IPS-18a (cell line): Measurements from ENCODE around the gene KCND3.

Experiments
- H3K27ac ChIP-seq: one replicate; pipeline ENCODE4 v1.5.1; 2013; ENCODE audit warnings: low read length
- H3K27me3 ChIP-seq: one replicate; pipeline ENCODE4 v1.6.1; 2013; ENCODE audit warnings: mild to moderate bottlenecking, low read length; ENCODE audit not compliant: control insufficient read depth, insufficient read depth
- H3K36me3 ChIP-seq: one replicate; pipeline ENCODE4 v1.6.1; 2013; ENCODE audit warnings: low read depth, low read length; ENCODE audit not compliant: control insufficient read depth
- H3K4me1 ChIP-seq: one replicate; pipeline ENCODE4 v1.6.1; 2013; ENCODE audit warnings: low read depth, low read length; ENCODE audit not compliant: control insufficient read depth
- H3K4me3 ChIP-seq: one replicate; pipeline ENCODE4 v1.5.1; 2013; ENCODE audit warnings: low read length
- H3K9ac ChIP-seq: one replicate; pipeline ENCODE4 v1.6.1; 2013; ENCODE audit warnings: mild to moderate bottlenecking, low read length, moderate library complexity
- H3K9me3 ChIP-seq: one replicate; pipeline ENCODE4 v1.6.1; 2013; ENCODE audit warnings: low read depth, low read length; ENCODE audit not compliant: control insufficient read depth

The KCND3 gene

GRCh38 chr1:111833334-111833733 is 156.1 kb downstream of the KCND3 start:
- Histone ChIP-seq H3K9ac (no peak overlapping the region), H3K36me3 (no peaks in the 10 kb centered on the region), H3K4me3 (no peak overlapping the region), H3K27me3 (no peaks in the 10 kb centered on the region), H3K4me1 (no peaks in the 10 kb centered on the region), H3K9me3 (no peaks in the 10 kb centered on the region), H3K27ac (no peak overlapping the region)

- H3K4me3 ChIP-seq = no peak overlapping the region
- no peak overlapping the region for H3K27ac ChIP-seq
- no peak overlapping the region for H3K9ac ChIP-seq
- no peaks in the 10 kb centered on the region for H3K9me3 ChIP-seq
- no peaks in the 10 kb centered on the region for H3K4me1 ChIP-seq
- H3K36me3 ChIP-seq = no peaks in the 10 kb centered on the region
- no peaks in the 10 kb centered on the region for H3K27me3 ChIP-seq
Measured at GRCh38 chr1:111832521-111833155, 156.8 kb downstream of the KCND3 start.

DNA sequence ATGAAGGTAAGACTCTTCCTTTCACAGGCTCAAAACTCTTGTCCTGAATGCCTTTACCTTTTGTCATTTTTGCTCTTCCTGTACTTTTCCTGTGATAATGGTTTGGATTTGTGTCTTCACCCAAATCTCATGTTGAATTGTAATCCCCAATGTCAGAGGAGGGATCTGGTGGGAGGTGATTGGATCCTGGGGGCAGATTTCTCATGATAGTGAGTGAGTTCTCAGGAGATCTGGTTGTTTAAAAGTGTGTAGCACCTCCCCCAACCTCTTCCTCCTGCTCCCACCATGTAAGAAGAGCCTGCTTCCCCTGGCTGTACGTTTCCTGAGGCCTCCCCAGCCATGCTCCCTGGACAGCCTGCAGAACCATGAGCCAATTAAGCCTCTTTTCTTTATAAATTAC is 158.3 kb downstream of the KCND3 start:
- Histone ChIP-seq H3K4me3 (no peak overlapping the region), H3K4me1 (no peaks in the 10 kb centered on the region), H3K36me3 (no peaks in the 10 kb centered on the region), H3K9me3 (no peaks in the 10 kb centered on the region), H3K27me3 (no peaks in the 10 kb centered on the region), H3K27ac (no peak overlapping the region), H3K9ac (no peak overlapping the region)

DNA sequence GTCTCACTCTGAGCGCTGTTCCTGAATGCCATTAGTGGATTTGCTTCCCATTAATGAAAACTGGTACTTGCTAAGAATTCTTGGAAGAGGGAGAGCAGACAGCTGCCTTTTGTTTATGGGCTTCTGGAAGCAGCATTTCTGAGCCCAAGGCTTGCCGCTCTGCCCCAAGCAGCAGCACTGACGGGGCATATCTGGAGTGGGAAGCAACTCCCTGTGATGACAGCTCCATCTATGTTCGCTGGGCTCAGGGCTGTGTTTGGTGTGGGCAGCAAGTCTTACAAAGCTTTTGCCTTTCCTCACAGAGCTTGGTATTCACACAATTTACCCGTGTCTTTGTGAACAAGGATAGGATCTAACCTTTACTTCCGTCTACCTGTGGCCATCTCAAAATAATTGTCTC is 161.5 kb downstream of the KCND3 start:
- Histone ChIP-seq H3K27ac (no peak overlapping the region), H3K27me3 (no peaks in the 10 kb centered on the region), H3K9me3 (no peaks in the 10 kb centered on the region)

GRCh38 chr1:111826278-111826677 is 163.2 kb downstream of the KCND3 start:
- no peaks in the 10 kb centered on the region for H3K9me3 ChIP-seq
- no peaks in the 10 kb centered on the region for H3K27me3 ChIP-seq

More for the DNA sequence above, 161.5 kb downstream of the KCND3 start:
- Histone ChIP-seq H3K36me3 (no peaks in the 10 kb centered on the region), H3K4me3 (no peak overlapping the region), H3K9ac (no peak overlapping the region), H3K4me1 (no peaks in the 10 kb centered on the region)

GRCh38 chr1:111825217-111825616 is 164.3 kb downstream of the KCND3 start:
- Histone ChIP-seq H3K27ac (no peak overlapping the region), H3K4me3 (no peak overlapping the region), H3K4me1 (no peaks in the 10 kb centered on the region), H3K9ac (no peak overlapping the region), H3K36me3 (no peaks in the 10 kb centered on the region), H3K27me3 (no peaks in the 10 kb centered on the region), H3K9me3 (no peaks in the 10 kb centered on the region)

More at GRCh38 chr1:111826278-111826677, 163.2 kb downstream of the KCND3 start:
- Histone ChIP-seq H3K27ac (no peak overlapping the region), H3K4me1 (no peaks in the 10 kb centered on the region), H3K9ac (no peak overlapping the region), H3K4me3 (no peak overlapping the region), H3K36me3 (no peaks in the 10 kb centered on the region)

GRCh38 chr1:111822138-111822537 is 167.3 kb downstream of the KCND3 start:
- no peaks in the 10 kb centered on the region for H3K27me3 ChIP-seq
- no peaks in the 10 kb centered on the region for H3K9me3 ChIP-seq
- no peak overlapping the region for H3K27ac ChIP-seq
- H3K36me3 ChIP-seq = no peaks in the 10 kb centered on the region
- no peak overlapping the region for H3K4me3 ChIP-seq
- no peak overlapping the region for H3K9ac ChIP-seq
- no peaks in the 10 kb centered on the region for H3K4me1 ChIP-seq

- Histone ChIP-seq H3K27ac (no peak overlapping the region), H3K9me3 (no peaks in the 10 kb centered on the region), H3K4me3 (no peak overlapping the region), H3K4me1 (no peaks in the 10 kb centered on the region), H3K27me3 (no peaks in the 10 kb centered on the region), H3K9ac (no peak overlapping the region), H3K36me3 (no peaks in the 10 kb centered on the region)
Measured at GRCh38 chr1:111821121-111821745, 168.2 kb downstream of the KCND3 start.

DNA sequence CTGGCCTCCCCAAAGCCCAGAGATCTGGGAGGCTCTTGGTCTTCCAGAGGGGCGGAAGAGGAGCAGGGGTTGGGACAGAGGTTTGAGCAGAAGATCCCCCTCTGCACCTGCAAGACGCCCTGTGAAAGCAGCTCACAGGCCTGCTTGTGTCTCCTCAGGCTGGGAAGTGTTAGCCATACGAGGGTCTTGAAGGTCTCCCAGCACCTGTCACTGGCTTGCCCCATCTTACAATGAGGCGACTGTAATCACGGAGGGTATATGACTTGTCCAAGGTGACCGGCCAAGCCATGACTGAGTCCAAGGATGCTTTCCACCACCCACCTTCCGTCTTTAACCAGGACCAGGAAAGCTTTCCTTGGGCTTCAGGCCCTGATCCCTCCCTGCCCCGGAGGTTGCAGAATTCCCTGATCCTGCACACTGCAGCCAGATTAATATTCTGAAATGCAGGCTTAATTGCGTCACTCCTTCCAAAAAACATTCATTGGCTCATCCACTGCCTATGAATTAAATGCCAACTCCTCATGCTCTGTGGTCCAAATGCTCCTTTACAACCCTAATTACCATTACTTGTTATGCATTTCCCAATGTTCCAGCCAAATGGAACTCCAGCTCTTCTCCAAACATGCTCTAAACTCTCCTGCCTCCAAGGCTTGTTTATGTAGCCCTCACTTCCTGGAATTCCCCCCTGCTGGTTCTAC is 169.8 kb downstream of the KCND3 start:
- H3K36me3 ChIP-seq = no peaks in the 10 kb centered on the region
- H3K9me3 ChIP-seq = no peaks in the 10 kb centered on the region
- H3K9ac ChIP-seq = no peak overlapping the region
- no peaks in the 10 kb centered on the region for H3K27me3 ChIP-seq
- no peak overlapping the region for H3K4me3 ChIP-seq
- H3K4me1 ChIP-seq = no peaks in the 10 kb centered on the region
- no peak overlapping the region for H3K27ac ChIP-seq

DNA sequence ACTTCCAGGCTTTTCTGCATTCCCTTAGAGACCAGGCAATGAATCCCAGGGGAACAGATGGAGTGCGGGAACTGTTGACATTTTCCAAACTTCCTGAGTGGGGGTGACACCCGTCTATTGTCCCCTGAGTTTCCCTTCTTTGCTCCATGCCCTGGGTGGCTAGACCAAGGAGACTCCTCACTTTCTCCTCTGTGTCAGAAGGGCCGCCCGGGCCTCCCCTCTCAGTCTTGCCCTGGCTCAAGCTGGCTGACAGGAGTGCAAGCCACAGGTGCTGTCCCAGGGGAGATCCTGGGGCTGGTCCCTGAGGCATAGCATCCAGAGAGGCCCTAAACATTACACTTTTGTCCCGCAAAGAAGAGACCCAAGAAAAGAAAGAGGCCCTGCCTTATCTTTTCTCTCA is 170.9 kb downstream of the KCND3 start:
- H3K27ac ChIP-seq = no peak overlapping the region
- no peak overlapping the region for H3K4me3 ChIP-seq
- no peak overlapping the region for H3K9ac ChIP-seq
- no peaks in the 10 kb centered on the region for H3K4me1 ChIP-seq
- H3K27me3 ChIP-seq = no peaks in the 10 kb centered on the region
- no peaks in the 10 kb centered on the region for H3K9me3 ChIP-seq
- H3K36me3 ChIP-seq = no peaks in the 10 kb centered on the region

GRCh38 chr1:111818081-111818480 is 171.4 kb downstream of the KCND3 start:
- H3K36me3 ChIP-seq = no peaks in the 10 kb centered on the region
- no peak overlapping the region for H3K4me3 ChIP-seq
- no peak overlapping the region for H3K9ac ChIP-seq
- H3K4me1 ChIP-seq = no peaks in the 10 kb centered on the region
- no peaks in the 10 kb centered on the region for H3K27me3 ChIP-seq
- H3K9me3 ChIP-seq = no peaks in the 10 kb centered on the region
- H3K27ac ChIP-seq = no peak overlapping the region

- H3K9ac ChIP-seq = no peak overlapping the region
- no peaks in the 10 kb centered on the region for H3K9me3 ChIP-seq
- H3K4me3 ChIP-seq = no peak overlapping the region
- no peaks in the 10 kb centered on the region for H3K27me3 ChIP-seq
- no peaks in the 10 kb centered on the region for H3K36me3 ChIP-seq
- H3K27ac ChIP-seq = no peak overlapping the region
- no peaks in the 10 kb centered on the region for H3K4me1 ChIP-seq
Measured at GRCh38 chr1:111814642-111815041, 174.8 kb downstream of the KCND3 start.
